SIG-M5 (cell line): ENCODE data around the gene EHD4.

Source experiments
- DNase-seq: peaks from one replicate; lab custom pipeline; 2025; lab: John Stamatoyannopoulos, UW

The EHD4 gene

DNA sequence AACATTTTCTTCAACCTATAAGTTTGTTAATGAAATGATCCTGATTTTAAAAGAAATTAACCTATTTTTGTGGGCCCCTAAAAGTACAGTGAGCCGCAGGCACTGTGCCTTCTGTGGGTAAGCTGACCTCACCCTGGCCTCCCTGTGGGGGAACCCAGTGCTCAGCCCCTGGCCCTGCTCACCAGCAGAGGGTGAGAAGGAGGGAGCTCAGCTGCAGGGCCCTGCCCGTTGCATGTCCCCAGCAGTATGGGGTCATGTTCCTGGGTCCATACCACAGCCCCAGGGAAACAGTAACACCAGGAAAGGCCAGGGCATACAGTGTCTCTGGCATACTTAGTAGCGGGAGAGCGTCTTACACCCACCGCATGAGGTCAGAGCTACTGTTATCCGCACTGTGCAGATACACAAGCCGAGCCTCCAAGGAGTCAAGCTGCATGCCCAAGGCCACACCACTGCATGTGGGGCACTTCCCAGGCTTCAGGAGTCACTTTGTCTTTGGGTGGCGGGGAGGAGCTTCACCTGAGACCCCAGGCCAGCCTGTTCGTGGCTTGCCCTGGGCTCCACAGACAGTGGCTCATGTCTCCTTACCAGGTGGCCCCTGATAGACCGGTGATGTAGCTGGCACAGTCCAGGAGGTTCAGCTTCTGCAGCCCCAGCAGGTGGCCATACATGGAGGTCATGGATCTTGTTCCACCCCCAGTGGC, 22.6 kb upstream of the EHD4 start:
- DNase-seq: no peak

DNA sequence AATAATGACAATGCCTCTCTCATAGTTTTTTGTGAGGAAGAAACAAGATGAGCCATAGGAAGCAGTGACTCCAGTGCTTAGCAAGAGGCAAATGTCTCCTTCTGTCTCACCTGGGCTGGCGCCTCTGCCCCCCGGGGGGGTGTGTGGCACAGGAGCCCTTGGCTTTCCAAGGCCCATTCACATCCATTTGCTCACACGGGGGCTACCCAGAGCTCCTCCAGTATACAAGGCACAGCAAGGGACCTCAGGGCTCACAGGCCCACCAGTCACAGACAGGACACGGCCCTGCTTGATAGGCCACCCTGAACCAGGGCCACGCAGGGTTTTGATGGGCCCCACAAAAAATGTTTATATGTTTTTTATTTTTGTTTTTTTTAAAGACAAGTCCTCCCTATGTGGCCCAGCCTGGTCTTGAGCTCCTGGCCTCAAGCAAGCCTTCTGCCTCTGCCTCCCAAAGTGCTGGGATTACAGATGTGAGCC, 21.9 kb upstream of the EHD4 start:
- DNase-seq: no peak

DNA sequence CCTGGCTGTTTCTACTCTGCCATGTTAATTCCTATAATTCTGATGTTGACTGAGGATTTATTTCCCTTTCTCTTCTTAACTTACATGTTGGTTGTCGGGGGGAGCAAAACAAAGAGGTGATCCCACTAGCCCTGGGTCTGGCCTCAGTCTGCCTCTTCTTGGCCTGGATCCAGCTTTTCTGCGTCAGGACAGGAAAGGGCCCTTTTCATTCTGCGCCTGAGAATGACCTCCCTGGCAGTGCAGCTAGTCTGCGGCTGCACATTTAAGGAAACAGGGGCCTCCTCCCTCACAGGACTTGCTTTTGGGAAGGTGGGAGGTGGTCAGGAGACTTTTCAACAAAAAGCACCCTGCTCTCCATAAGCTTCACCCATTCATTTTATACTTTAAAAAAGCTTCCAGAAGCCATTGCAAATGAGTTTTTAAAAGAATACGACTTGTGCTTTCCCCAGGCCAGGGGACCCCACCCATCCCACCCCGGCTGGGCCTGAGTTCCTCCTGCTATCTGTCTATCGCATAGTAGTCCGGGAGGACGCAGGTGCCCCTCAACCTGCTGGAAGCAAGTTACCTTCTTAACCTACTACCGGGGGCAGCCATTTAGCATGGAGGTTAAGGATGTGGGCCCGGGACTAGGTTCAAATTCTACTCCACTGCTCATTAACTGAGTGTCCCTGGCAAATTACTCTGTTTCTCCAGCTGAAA, 21.3 kb upstream of the EHD4 start:
- no peak for DNase-seq

DNA sequence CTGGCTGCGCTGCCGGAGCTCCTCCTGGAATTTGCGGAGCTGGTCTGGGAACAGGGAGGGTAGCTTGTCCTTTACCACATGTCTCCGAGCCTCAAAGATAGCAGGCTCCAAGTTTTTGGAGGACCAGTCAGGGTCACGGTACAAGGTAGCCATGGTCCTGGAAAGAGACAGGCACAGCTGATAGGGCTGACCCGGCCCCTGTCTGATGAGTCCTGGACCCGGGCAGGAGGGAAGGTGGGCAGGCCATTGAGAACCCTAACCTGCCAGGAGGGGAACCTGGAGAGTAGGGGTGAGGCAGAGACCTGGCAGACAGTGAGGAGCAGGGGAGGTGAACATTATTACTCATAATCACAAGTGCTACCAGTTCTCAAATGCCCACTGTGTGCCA, 20.4 kb upstream of the EHD4 start:
- no peak for DNase-seq

DNA sequence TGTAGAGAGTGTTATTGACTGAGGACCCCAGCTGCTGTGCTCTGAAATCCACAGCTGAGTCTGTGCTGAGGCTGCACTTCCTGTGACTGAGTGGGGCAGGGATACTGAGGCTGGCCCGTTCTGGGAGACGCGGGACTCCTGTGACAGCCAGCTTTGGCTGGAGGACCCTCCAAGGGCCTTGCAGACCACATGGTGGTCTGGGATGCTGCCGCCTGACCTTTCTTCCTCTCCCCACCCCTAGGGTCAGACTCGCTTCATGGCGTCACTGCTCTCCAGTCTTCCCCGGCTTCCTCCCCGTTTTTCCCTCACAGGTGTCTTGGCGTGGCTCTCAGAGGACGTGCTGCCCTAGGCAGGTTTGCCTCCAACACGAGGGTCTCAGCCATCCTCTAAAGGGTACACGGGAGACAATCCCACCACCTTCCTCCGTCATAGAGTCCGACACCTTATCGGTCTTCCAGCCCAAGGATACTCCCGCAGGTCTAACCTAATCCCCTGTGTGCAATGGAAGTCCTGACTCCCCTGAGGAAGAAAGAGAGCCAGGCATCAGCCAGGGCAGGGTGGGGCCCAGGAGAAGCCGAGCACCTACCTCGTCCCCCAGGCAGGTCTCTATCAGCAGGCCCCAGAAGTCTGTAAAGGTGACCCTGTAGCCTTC, 19.9 kb upstream of the EHD4 start:
- no peak for DNase-seq

DNA sequence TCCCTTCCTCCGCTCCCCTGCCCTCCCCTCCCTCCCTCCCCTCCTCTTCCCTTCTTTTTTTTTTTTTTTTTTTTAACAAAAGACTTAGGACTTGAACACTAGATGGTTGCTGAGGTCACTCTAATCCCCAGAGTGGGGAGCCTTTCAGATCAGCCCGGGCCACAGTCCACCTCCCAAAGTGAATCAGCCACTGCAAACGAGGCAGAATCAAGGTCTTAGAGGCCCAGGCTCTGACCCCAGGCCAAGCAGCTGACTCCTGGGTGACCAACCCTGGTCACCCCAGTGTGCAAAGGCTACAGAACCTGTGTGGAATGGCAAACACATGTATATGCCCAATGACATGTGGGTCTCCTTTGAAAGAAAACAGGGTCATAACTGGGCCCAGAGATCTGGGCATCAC, 18.3 kb upstream of the EHD4 start:
- DNase-seq: no peak

DNA sequence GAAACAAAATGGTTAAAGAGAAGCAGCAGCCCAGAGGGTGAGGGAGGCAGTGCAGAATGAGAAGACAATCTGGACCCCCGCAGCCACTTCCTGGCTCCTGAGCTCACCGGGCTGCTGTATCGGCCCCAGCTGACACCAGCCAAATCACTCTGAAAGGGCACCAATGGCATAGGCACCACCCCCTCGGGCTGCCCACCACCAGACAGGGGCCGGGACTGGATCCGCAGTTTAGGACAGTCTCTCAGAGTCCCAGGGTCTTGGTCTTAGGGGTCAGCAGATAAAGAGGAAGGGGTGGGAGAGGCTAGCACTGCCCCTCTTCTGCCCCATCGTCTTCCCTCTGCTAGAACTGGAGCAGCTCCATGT, 17.9 kb upstream of the EHD4 start:
- DNase-seq: no peak

DNA sequence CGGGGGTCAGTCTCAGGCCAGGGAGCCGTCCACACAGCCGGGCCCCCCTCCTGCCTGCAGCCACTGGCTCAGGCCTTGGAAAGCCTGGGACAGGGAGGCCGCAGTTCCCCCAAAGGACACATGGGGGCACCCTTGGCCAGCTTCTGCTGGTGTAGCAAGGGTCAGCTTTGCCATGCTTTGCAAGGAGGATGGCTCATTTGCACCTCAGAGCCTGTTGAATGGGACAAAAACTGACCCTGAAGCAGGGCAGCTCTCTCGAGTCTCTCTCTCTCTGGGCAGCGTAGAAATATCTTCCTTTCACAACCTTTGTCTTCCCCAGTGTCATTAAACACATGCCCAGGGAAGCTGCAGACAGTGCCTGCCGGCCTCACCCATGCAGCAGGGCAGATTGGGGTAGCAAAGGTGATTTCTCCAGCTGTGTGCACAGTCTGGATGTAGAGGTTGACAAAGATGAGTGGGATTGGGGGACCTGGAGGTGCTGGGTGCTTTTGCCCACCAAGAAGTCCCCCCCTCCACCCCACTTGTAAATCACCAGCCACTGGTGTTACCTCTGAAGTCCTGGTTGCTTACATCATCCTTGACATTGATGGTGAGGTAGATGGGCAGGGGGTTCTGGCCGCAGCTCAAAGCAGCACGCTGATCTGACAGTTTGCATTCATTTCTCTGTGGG, 17.4 kb upstream of the EHD4 start:
- no peak for DNase-seq

DNA sequence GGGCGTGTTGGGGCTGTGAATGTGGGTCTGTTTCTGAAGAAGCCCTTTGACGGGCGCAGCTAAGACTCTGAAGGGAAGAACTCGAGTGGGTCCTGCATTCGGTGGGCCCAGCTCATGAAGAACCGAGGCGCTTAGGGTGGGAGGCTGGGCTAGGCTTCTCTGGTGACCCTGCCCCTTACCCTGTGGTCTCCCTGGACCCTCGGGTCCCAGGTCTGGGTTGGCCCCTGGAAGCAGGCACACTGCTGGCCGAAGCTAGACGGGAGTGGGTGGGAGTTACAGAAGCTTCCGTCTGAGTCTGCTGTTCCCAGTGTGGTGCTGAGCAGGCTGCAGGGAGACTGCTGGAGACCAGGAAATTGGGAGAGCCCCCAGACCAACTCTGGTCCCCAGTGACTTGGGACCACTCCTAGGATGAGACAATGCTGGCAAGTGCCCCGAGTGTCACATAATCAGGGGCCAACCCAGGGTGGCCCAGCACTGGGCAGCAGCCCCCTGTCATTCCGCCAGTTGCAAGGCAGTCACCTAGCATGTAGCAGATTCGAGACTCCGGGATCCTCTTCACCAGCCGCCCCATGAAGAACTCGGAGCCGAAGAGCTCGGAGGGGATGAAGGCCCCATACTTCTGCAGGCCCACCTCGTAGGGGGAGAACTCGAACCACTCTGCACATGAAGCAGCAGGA, 16.7 kb upstream of the EHD4 start:
- DNase-seq: no peak

DNA sequence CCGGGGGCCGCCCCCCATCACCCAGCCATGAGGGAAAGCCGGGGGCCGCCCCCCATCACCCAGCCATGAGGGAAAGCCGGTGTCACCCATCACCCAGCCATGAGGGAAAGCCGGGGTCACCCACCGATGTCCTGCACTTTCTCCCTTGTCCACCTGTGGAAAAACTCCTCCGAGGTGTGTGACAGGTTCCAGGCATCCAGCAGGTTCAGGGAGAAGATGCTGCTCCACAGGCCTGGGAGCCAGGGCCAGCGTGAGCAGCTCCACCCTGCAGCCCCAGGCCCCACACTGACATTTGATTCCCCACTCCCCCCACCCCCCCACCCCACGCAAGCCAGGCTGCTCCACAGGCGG, 15.5 kb upstream of the EHD4 start:
- DNase-seq: no peak

DNA sequence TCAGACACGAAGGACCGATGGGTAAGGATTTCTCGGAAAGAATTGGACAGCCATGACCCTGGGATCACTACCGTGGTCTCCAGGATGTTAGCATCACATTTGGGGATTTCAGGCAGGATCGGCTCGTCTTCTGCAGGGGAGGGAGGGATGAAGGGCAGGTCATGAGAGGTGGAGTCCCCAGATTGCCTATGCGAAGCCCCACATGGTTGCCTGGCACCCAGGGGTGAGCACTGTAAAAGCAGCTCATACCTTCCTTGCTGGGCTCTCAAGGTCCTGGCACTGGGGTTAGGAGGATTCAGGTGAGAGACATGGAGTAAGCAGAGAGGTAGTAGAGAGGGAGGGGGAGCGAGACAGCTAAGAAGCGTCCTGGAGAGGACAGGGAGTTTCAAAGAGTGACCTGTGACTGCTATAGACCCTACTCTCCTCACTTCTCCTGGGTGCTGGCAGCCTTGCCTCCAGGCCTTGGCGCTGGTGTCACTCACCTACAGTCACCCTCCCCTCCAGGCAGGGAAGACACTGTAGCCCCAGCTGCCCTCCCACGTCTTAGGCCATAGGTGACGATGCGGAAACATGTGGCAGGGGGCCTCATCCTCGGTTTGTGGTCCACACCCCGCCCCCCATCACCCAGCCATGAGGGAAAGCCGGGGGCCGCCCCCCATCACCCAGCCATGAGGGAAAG, 15.0 kb upstream of the EHD4 start:
- DNase-seq: no peak

DNA sequence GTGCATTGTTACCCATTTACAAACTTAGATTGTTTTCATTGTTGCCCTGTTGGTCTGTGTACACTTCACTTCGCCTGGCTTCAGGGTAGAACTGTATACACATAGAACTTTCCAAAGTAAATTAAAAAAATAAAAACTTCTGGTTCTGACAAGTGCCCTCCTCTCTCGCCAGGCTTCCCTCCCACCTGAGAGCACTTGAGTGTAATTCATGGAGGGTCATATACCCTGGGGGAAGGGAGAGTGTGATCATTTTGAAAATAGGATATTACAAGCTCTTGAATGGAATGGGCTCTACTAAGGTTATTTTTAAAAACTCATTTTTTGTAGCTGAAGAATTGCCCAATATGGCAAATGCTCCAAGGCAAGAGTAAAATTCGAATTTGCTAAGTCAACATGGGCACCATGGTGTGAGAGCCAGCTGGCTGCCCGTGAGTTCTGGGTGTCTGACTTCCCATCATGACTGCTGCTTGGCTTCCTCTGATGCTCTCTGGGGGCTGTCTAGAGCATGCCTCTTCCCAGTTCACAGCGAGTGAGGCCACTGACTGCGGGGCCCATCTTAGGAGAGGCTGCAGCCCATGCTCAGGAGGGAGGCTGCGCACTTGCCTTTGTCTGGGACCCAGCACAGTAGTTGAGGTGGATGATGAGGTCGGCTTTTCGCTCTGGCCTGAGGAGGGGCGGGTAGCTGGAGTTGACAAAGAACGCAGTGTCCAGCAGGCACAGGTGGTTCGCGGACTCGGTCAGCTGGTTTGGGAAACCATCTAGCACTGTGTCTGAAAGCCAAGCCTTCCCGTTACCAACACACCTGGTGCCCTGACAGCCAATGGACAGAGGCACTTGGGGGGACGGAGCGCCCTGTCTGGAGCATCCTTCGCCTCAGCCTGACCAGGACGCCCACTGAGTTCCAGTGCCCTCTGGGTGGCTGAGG, 13.1 kb upstream of the EHD4 start:
- no peak for DNase-seq

DNA sequence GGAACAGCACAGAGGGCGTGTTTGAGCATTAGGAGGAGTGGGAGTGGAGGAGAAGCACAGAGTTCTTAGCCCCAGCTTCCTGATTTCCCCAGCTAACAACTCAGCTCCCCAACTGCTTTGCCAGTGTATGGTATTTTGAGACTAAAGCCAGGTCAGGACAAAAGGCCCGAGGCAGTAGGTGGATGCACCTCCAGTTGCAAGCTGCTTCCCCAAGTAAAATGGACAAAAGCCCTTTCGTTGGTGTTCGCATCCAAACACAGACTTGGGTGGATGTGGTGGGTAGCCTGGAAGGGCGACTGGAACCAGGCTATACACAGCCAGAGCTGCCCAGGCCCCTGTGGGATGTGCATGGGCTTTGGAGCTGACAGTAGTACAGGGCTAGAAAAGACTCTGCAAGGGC, 12.3 kb upstream of the EHD4 start:
- DNase-seq: no peak

DNA sequence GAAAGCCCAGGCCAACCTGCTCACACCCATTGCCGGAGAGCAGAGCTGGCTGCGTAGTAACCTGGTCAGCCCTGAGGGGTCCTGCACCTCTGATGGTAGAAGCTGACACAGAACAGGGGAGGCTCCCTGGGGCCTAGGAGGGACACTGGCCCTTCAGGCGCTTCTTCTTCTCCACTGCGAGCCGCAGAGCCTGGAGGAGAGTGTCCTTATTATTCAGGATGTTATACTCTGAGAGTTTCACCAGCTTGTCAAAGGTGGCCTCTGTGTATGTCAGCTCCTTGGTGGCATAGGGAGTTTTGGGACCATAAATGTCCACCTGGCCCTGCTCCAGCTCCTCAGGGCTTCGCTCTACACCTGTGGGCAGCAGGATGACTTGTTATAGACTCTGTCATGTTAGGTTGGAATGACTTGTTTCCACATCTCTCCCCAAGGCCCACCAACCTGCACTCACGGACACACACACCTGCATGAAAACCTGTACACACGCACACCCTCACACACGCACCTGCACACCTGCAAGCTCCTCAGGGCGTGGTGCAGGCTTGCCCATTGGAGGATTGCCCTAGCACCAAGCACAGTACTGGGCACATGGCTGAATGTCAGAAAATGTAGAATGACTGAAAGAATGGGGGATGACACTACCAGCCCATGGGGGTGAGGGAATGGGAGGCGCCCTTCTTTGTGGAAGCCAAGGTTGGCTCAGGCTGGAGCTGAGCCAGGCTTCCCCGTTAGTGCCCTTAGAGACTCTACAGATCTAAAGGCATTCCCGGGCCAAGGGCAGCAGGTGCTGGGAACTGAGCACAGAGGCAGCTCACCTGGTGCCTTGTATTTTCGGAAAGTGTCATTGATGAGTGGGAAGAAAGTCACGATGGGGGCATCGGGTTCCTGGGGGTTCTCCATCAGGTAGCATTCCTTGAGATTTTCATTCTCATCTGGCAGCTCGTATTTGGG, 11.5 kb upstream of the EHD4 start:
- DNase-seq: no peak

DNA sequence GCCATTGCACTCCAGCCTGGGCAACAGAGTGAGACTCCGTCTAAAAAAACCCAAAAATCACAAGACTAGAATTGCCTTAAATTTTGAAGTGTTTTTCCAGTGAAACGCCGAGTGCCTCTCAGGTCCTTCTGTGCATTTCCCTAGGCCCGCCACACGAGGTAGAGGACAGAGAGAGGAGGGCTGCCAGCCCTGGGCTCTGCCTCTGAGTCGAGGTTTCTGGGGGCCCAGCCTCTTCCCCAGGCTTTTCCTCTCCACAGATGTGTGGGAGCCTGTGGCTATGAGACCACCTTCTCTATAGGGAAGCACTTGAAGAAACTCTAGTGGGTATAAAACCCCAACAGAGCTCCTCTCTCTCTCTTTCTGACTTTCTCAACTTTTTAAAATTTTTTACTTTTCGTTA, 10.9 kb upstream of the EHD4 start:
- no peak for DNase-seq

DNA sequence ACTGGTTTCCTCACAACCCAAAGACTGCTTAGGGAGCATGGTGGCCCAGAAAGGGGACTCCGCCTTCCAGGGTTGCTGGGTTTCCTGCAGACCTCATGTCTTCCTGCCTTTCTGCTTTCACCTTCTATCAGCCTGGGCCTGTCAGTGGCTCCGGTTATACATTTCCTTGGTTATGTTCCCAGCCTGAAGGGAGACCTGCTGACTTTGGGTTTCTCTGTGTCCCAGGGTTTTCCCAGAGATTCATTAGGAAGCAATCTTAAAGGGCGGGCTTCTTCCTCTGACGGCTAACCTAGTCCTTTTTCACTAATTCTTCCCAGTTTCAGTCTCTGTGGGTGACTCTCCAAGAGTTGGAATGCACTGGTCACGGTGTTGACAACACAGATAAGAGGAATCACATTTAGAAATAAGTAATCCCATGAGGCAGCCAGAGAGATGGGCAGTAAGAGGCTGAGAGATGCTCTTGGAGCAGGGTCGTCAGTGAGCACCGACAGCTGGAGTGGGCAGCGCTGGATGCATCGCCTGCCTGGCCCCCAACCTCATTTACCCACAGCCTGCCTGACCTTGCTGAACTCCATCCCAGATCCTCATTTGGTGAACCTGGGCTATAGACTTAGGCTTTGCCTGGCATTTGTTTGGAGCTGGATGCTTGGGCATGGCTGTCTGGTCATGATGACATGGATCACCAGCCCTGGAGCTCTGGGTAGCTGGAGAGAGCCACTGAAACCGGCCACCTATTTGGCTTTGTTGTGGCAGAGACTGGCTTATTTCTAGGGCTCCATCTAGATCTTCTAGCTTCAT, 10.0 kb upstream of the EHD4 start:
- no peak for DNase-seq

DNA sequence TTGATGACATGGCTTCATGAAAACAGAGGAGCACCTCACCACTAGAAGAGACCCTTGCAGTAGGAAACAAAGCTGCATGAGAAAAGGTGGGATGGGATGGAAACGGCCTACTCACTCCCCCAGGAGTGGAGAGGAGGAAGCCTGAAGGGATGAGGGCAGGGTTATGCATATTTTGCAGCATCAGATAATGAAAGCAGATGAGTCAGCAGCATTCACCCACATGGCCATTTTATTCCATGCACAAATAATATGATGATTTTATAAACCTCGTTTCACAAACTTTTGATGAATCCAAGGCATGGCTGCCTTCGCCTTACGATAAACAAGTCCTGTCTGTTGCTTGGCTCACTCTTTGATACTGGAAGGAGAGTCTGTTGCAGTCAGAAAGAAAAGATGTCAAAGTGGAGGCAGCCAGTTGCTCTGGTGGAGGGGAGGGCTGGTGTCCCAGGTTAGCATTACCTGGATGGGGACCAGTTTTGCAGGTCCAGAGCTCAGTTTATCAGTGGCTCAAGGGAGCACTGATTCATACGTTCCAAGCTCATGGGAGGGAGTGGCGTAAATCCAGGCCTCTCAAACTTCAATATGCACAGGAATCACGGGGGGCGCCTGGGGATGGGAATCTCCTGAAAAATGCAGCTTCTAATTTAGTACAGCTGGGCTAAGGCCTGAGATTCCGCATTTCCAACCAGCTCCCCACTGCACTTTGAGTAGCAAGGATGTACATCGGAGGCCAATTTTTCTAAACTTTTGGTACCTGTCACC, 9.2 kb upstream of the EHD4 start:
- no peak for DNase-seq
